Esophagus squamous epithelium (tissue), 4 donors: ENCODE measurements around the gene PDE3A.

Experiments
- POLR2A ChIP-seq, 4 donors: fragments of 450-650 bp; IDR thresholded peaks; one replicate each; pipeline ENCODE4 v1.6.1; 2017; ENCODE audit warnings: antibody characterized with exemption in 4 of 4, mild to moderate bottlenecking in 4 of 4, moderate library complexity in 3 of 4
- TF ChIP-seq, protein P1 (sequence below), 6 experiments: fragments of 450-650 bp in 4 of 6; fragments of 200-600 bp in 2 of 6; sonication (generic) in 2 of 6; IDR thresholded peaks; one replicate each; pipeline ENCODE4 v1.5.1; 2016 to 2019; ENCODE audit warnings: antibody characterized with exemption in 6 of 6, mild to moderate bottlenecking in 4 of 6, moderate library complexity in 4 of 6

DNA sequence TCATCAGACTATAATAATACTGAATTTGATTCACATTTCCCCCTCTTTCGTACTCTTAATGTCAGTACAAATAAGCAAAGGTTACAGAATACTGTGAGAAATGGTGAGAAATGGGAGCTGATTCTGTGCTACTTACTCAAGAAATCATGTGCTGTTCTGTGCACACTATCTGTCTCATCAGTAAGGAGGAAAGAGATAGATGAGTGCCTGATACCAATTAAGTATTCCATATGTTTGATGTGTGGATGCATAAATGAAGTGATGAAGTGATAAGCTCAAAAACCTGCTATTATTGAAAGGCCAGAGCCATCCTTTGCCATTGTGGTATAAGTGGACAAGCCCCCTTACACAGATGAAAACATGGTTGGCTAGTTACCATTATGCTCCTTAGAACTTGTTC is 127.7 kb downstream of the PDE3A start:
- TF ChIP-seq, protein P1, sequence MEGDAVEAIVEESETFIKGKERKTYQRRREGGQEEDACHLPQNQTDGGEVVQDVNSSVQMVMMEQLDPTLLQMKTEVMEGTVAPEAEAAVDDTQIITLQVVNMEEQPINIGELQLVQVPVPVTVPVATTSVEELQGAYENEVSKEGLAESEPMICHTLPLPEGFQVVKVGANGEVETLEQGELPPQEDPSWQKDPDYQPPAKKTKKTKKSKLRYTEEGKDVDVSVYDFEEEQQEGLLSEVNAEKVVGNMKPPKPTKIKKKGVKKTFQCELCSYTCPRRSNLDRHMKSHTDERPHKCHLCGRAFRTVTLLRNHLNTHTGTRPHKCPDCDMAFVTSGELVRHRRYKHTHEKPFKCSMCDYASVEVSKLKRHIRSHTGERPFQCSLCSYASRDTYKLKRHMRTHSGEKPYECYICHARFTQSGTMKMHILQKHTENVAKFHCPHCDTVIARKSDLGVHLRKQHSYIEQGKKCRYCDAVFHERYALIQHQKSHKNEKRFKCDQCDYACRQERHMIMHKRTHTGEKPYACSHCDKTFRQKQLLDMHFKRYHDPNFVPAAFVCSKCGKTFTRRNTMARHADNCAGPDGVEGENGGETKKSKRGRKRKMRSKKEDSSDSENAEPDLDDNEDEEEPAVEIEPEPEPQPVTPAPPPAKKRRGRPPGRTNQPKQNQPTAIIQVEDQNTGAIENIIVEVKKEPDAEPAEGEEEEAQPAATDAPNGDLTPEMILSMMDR (IDR thresholded peaks at IDR 0.05), result no peak
- TF ChIP-seq POLR2A (IDR thresholded peaks at IDR 0.05), result no peak
